Activated CD8-positive, alpha-beta T cell treated with anti-CD3 and anti-CD28 coated beads for 36 hours (primary cell): ENCODE results near the gene TSR1. TPM values are rescaled to one million over a fixed set of nuclear protein-coding genes. Genes with fewer than 3 reads are reported as not detected.

Experiments used
- ATAC-seq: fragments of 200-7000 bp; cut with Tn5 transposase; one replicate; pipeline ENCODE4 v1.10.0; 2021; ENCODE audit warnings: mild to moderate bottlenecking, moderate library complexity
- CTCF ChIA-PET: fragments of 350-600 bp; sonication (Branson Sonifier 250); formaldehyde crosslinking; loops from one replicate; lab custom pipeline; 2021; ENCODE audit warnings: antibody characterized with exemption; lab: Charles Lee
- POLR2A ChIA-PET: fragments of 350-600 bp; sonication (Branson Sonifier 250); formaldehyde crosslinking; loops from one replicate; lab custom pipeline; 2021; ENCODE audit warnings: antibody characterized with exemption; lab: Charles Lee
- DNase-seq: peaks from one replicate; pipeline ENCODE4 v3.0.0-alpha.2; 2020
- H3K27ac Mint-ChIP-seq: one replicate; pipeline ENCODE4 v1.8.0; 2021; ENCODE audit warnings: mild to moderate bottlenecking, mixed read lengths
- H3K27me3 Mint-ChIP-seq: one replicate; pipeline ENCODE4 v1.8.0; 2021; ENCODE audit warnings: mixed read lengths
- H3K36me3 Mint-ChIP-seq: one replicate; pipeline ENCODE4 v1.8.0; 2021; ENCODE audit warnings: low read depth, mixed read lengths
- H3K4me1 Mint-ChIP-seq: one replicate; pipeline ENCODE4 v1.8.0; 2021; ENCODE audit warnings: low read depth, mixed read lengths
- H3K4me3 Mint-ChIP-seq: one replicate; pipeline ENCODE4 v1.8.0; 2021; ENCODE audit warnings: mild to moderate bottlenecking, moderate library complexity, mixed read lengths
- H3K9me3 Mint-ChIP-seq: one replicate; pipeline ENCODE4 v1.8.0; 2021; ENCODE audit warnings: mixed read lengths
- CTCF ChIP-seq: fragments of 200-600 bp; IDR thresholded peaks from one replicate; pipeline ENCODE4 v1.8.0; 2022; ENCODE audit warnings: antibody characterized with exemption, mild to moderate bottlenecking
- intact Hi-C: fragments of 100-400 bp; cut with micrococcal nuclease; formaldehyde crosslinking; loops from one replicate; pipeline ENCODE4 v1.10.0; 2022
- total RNA-seq, 2 experiments: library from RNA; stranded (reverse); gene quantifications; one replicate each; pipeline ENCODE4 v1.2.3, GENCODE V29; 2021

TSR1 gene
- total RNA-seq, 2 experiments from 2014 or later: 75.8 to 79.4 TPM

GRCh38 chr17:2372681-2373080, 36.4 kb upstream of the TSR1 start:
- POLR2A ChIA-PET: interaction anchor here (1.2 to 1.4 kb wide), 2 partner anchors 15 to 20 kb away, joined by 3 to 5 read pairs; no protein-coding TSS in a partner anchor
- no peaks in the 10 kb centered on the region for H3K4me1 Mint-ChIP-seq

GRCh38 chr17:2372180-2372579, 35.9 kb upstream of the TSR1 start:
- ChIA-PET CTCF (interaction anchor here (2.1 kb wide), 1 partner anchor 19 kb away, joined by 6 read pairs; no protein-coding TSS in a partner anchor), POLR2A (interaction anchor here (1.2 to 1.4 kb wide), 2 partner anchors 16 to 21 kb away, joined by 3 to 5 read pairs; no protein-coding TSS in a partner anchor)

More at GRCh38 chr17:2372681-2373080, 36.4 kb upstream of the TSR1 start:
- intact Hi-C loops: no loop called here
- Mint-ChIP-seq H3K4me3 (no peak overlapping the region), H3K27ac (no peak overlapping the region), H3K9me3 (no peaks in the 10 kb centered on the region), H3K27me3 (no peaks in the 10 kb centered on the region), H3K36me3 (no peaks in the 10 kb centered on the region)
- no peak for DNase-seq
- no peak for TF ChIP-seq CTCF
- CTCF ChIA-PET: interaction anchor here (2.1 kb wide), 2 partner anchors 10 to 19 kb away, joined by 6 to 11 read pairs; no protein-coding TSS in a partner anchor
- no peak for ATAC-seq

GRCh38 chr17:2371183-2372130, 35.2 kb upstream of the TSR1 start:
- Mint-ChIP-seq H3K36me3 (no peaks in the 10 kb centered on the region), H3K4me1 (no peaks in the 10 kb centered on the region), H3K27me3 (no peaks in the 10 kb centered on the region), H3K9me3 (no peaks in the 10 kb centered on the region), H3K27ac (no peak overlapping the region), H3K4me3 (no peak overlapping the region)
- intact Hi-C loops: no loop called here
- no peak for TF ChIP-seq CTCF
- ChIA-PET POLR2A (interaction anchor here (0.8 to 1.3 kb wide), 3 partner anchors 11 to 36 kb away, joined by 3 read pairs; no protein-coding TSS in a partner anchor), CTCF (interaction anchor here (1.0 to 3.9 kb wide), 3 partner anchors 11 to 44 kb away, joined by 3 to 24 read pairs (median 13); no protein-coding TSS in a partner anchor)
- DNase-seq (no peak), ATAC-seq (no peak)

More at GRCh38 chr17:2372180-2372579, 35.9 kb upstream of the TSR1 start:
- Mint-ChIP-seq H3K27ac (no peak overlapping the region), H3K4me1 (no peaks in the 10 kb centered on the region), H3K9me3 (no peaks in the 10 kb centered on the region), H3K4me3 (no peak overlapping the region), H3K36me3 (no peaks in the 10 kb centered on the region), H3K27me3 (no peaks in the 10 kb centered on the region)
- DNase-seq (no peak), ATAC-seq (no peak)
- intact Hi-C loops: no loop called here
- no peak for TF ChIP-seq CTCF

GRCh38 chr17:2370211-2370589, 33.9 kb upstream of the TSR1 start:
- ChIA-PET CTCF (interaction anchor here (1.9 to 3.9 kb wide), 3 partner anchors 13 to 45 kb away, joined by 7 to 24 read pairs (median 13); no protein-coding TSS in a partner anchor), POLR2A (interaction anchor here (1.2 to 1.3 kb wide), 2 partner anchors 12 to 13 kb away, joined by 3 read pairs; no protein-coding TSS in a partner anchor)
- Mint-ChIP-seq H3K36me3 (no peaks in the 10 kb centered on the region), H3K27me3 (no peaks in the 10 kb centered on the region), H3K9me3 (no peaks in the 10 kb centered on the region), H3K4me1 (no peaks in the 10 kb centered on the region), H3K27ac (no peak overlapping the region), H3K4me3 (no peak overlapping the region)
- no peak for DNase-seq
- ATAC-seq: no peak
- intact Hi-C loops: no loop called here
- TF ChIP-seq CTCF: no peak
